Caki2 (cell line): Measurements from ENCODE around the gene KLHDC7A. TPM values are rescaled to one million over a fixed set of nuclear protein-coding genes. Genes with fewer than 3 reads are reported as not detected.

Experiments used
- DNase-seq: peaks from one replicate; pipeline ENCODE4 v3.0.0-alpha.2; 2015; ENCODE audit warnings: low read depth
- in situ Hi-C: cut with HindIII; loops from 2 replicates; pipeline ENCODE4 v1.10.0; 2016; ENCODE audit warnings: low sequenced_read_pairs, low pct_unique_long_range_greater_than_20kb, mixed read lengths
- total RNA-seq: library from RNA; depleted of rRNA; stranded (reverse); fragments of >200 nt; shearing (Covaris generic); gene quantifications from 2 replicates; pipeline ENCODE4 v1.2.3, GENCODE V29; 2014; ENCODE audit warnings: low replicate concordance

Gene KLHDC7A
- total RNA-seq, 1 experiment from 2014 or later, result 14.4 TPM

GRCh38 chr1:18468570-18468969 is 12.2 kb upstream of the KLHDC7A start:
- DNase-seq, result no peak
- in situ Hi-C loops, result no loop called here

- no peak for DNase-seq
- in situ Hi-C loops, result no loop called here
These were observed 11.2 kb upstream of the KLHDC7A start for GRCh38 chr1:18469514-18469913.

GRCh38 chr1:18470671-18471355 is 9.9 kb upstream of the KLHDC7A start:
- in situ Hi-C loops, result no loop called here

GRCh38 chr1:18473195-18473815 is 7.4 kb upstream of the KLHDC7A start:
- in situ Hi-C loops, result no loop called here
- DNase-seq, result no peak

More at GRCh38 chr1:18470671-18471355, 9.9 kb upstream of the KLHDC7A start:
- no peak for DNase-seq

- in situ Hi-C loops, result no loop called here
- no peak for DNase-seq
These were observed 6.1 kb upstream of the KLHDC7A start for GRCh38 chr1:18474559-18475175.

GRCh38 chr1:18475234-18475905 is 5.4 kb upstream of the KLHDC7A start:
- DNase-seq, result no peak
- in situ Hi-C loops, result no loop called here

DNA sequence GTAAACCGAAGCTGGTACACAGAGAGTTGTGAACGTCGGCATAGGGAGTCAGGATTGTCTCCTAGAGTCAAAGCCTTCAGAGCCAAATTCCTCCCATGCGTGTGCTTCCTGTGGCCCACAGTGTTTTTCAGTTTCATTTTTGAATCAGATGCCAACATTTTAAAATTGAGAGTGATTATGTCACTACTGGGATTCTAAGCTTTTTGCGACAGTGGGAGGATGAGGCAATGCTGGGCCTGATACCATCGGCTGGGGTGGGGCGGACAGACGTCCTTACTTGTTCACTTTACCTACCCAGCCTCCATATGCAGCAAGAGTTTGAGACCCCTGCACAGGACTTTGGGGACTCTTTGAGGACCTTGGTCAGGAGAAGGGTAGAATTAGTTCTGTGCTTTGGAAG is 1.3 kb upstream of the KLHDC7A start:
- in situ Hi-C loops, result no loop called here
- no peak for DNase-seq

DNA sequence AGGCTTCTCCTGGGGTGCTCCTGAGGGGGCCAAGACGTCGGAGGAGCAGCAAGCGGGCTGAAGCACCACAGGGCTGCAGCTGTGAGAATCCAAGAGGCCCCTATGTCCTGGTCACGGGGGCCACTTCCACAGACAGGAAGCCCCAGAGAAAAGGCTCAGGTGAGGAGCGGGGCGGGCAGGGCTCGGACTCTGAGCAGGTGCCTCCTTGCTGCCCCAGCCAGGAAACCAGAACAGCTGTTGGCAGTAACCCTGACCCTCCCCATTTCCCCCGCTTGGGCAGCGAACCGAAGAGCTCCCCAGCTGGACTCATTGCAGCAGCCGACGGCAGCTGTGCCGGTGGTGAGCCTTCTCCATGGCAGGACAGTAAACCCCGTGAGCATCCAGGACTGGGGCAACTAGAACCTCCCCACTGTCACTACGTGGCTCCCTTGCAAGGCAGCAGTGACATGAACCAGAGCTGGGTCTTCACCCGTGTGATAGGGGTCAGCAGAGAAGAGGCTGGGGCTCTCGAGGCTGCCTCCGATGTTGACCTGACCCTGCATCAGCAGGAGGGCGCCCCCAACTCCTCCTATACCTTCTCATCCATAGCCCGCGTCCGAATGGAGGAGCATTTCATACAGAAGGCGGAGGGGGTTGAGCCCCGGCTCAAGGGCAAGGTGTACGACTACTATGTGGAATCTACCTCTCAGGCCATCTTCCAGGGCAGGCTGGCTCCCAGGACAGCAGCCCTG is 625 bp downstream of the KLHDC7A start:
- in situ Hi-C loops, result no loop called here
- peak; percentile 28 for DNase-seq

- in situ Hi-C loops, result no loop called here
These were observed 1.4 kb downstream of the KLHDC7A start for GRCh38 chr1:18481921-18482701.

GRCh38 chr1:18482721-18483425 is 2.1 kb downstream of the KLHDC7A start:
- DNase-seq, result peak; percentile 68
- in situ Hi-C loops, result no loop called here

More at GRCh38 chr1:18481921-18482701, 1.4 kb downstream of the KLHDC7A start:
- DNase-seq, result peak; percentile 23

DNA sequence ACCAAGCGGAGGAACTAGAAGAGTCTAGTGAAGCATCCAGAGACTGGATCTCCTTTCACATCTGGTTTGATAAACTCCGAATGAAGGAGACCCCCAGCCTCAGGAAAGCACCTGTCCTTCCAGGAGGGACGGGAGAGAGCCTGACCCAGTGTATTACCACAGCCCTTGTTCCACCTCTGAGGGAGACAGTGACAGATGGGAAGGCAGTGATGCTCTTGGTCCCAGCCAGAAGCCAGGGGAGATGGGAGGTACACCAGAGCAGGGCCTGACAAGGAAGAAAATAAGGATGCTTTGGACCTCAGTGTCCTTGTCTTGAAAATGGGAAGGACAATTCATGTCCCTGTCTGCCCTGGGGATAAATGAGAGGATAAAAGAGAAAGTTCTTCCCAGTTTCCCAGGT is 3.5 kb downstream of the KLHDC7A start:
- in situ Hi-C loops, result no loop called here

GRCh38 chr1:18484721-18485120 is 4.0 kb downstream of the KLHDC7A start:
- no peak for DNase-seq
- in situ Hi-C loops, result no loop called here

More for the DNA sequence above, 3.5 kb downstream of the KLHDC7A start:
- DNase-seq, result no peak

GRCh38 chr1:18485227-18485626 is 4.5 kb downstream of the KLHDC7A start:
- in situ Hi-C loops, result no loop called here
- DNase-seq, result no peak

GRCh38 chr1:18486195-18486594 is 5.5 kb downstream of the KLHDC7A start:
- in situ Hi-C loops, result no loop called here
- DNase-seq, result no peak

DNA sequence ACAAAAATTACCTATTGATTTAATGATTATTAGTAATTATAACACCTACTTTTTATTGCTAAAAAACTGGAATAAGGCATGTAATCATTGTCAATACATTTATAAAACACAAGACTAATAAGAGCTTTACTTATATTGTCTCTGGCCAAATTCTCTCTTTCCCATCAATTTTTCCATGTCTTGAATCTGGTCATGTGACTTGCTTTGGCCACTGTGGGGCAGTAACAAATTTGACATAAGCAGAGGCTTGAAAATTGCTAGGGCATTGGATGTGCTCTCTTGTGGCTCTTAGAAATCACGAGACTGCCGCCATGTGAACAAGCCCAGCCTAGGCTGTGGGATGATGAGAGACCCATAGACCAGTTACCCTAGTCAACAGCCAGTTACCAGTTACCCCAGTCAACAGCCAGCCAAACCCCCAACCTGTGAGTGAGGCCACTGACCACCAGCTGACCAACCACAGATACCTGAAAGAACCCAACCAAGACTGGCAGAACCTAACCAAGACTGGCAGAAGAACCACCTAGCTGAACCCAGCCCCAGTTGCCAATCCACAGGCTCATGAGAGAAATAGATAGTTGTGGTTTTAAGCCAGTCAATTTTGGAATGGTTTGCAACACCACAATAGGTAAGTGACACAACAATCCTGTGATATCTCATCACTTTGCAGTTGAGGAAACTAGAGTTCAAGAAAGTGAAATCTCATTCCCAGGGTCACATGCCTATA is 8.8 kb downstream of the KLHDC7A start:
- in situ Hi-C loops, result no loop called here
- no peak for DNase-seq

DNA sequence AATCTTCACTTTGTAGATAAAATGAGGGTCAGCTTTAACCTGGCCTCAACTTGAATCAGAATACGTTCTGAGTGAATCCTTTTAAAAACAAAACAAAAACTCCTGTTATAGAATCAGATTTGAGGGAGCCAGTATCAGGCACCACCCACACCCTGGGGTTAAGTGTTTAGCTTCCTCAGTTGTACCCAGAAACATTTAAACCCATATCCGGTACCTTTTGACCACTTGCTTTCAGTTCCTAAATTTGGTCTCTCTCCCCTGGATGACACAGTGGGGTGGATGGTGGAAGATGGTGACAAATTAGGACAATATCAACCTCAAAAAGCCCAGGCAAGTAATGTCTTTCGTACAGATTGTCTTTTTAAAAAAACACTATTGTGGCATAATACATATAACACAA is 10.4 kb downstream of the KLHDC7A start:
- DNase-seq, result no peak
- in situ Hi-C loops, result no loop called here

GRCh38 chr1:18494304-18494703 is 13.6 kb downstream of the KLHDC7A start:
- in situ Hi-C loops, result no loop called here
- no peak for DNase-seq
